G401.6 (cell line): Measurements from ENCODE around the gene C1QTNF8.

ENCODE experiments used
- FAIRE-seq: peaks from 2 replicates; lab custom pipeline; 2012; peaks lifted over from hg19 to GRCh38; lab: Jason Lieb, UNC

Gene C1QTNF8, protein sequence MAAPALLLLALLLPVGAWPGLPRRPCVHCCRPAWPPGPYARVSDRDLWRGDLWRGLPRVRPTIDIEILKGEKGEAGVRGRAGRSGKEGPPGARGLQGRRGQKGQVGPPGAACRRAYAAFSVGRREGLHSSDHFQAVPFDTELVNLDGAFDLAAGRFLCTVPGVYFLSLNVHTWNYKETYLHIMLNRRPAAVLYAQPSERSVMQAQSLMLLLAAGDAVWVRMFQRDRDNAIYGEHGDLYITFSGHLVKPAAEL

GRCh38 chr16:1096169-1097082 lies at the start of gene C1QTNF8:
C1QTNF8 (minus strand) TSS chr16:1096244; CDS start chr16:1094922, 1,322 bp downstream.
- no peak for FAIRE-seq

DNA sequence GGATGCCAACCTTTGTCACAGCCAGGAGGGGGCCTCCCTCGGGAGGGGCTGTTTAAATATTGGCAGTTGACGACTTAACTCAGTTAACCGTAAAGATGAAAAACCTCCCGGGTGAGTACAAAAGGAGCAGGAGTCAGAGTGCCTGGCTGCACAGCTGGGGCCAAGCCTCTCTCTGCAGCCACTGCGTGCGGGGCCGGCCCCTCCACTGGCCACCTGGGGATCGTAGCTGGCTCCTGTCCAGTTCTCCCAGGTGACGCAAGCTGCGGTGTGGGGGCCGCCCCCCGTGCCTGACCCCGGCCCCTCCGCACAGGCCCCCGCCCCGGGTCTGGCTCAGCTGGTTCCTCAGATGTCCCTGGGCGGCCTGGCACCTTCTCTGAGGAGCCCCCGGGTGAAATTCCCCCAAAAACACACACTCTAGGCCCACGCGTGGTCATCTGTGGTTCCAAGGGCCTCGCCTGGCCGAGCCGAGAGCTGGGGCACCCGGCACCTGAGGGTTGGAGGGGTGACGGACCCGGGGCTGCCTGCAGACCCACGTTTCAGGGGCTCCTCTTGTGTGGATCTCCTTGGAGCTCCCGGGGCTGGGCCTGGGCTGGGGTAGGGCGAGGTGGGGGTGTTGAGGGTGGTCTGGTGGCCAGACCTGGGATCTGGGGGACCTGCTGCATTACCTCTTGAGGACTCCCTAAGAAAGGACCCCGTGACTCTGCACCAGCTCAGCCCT lies 49.5 kb upstream of the C1QTNF8 start:
- FAIRE-seq: no peak

DNA sequence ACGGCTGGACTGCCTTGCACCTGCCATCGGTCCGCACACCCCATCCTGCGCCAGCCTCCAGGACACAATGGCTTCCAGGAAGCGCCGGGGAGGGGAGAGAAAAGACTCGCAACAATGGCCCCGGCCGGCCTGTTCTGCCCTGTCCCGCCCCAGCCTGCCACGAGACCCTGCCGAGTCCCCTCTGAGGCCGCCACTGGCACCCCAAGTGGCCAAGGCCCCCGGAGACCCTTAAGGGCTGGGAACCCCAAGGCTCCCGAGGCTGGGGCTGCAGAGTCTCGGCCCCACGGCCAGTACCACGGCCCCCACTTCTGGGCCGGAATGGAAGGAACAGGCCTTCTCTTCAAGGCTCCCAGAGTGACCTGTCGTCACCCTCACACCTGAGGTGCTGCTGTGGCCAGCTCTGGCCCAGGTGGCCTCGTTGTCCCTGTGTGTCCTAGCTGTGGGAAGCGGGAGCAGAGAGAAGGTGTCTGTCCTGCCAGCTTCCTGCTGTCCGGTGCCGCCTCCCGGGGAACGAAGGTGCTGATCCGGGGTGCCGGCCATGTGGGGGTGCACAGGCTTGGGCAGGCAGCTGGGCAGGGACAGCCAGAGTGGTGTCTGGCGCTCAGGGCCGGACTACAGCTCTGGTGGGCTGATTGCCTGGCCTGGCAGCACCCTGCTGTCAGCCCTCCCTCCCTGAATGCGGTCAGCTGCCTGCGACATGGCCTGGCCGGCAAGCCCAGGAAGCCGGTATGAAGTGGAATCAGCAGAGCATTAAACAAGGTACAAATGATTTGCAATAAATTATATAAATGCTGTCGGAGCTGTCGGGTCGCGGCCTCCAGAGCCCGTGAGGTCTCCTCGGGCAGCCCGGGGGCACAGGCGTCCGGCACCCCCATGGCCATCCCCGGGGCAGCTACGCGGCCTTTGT lies 48.7 kb upstream of the C1QTNF8 start:
- no peak for FAIRE-seq

GRCh38 chr16:1143761-1144450 lies 47.9 kb upstream of the C1QTNF8 start:
- FAIRE-seq: no peak

- FAIRE-seq: no peak
These were observed 46.9 kb upstream of the C1QTNF8 start for GRCh38 chr16:1142911-1143310.

- no peak for FAIRE-seq
These were observed 45.7 kb upstream of the C1QTNF8 start for GRCh38 chr16:1141716-1142115.

- no peak for FAIRE-seq
These were observed 45.1 kb upstream of the C1QTNF8 start for GRCh38 chr16:1141191-1141590.

- FAIRE-seq: no peak
These were observed 44.6 kb upstream of the C1QTNF8 start for GRCh38 chr16:1140582-1141162.

GRCh38 chr16:1137604-1138003 lies 41.6 kb upstream of the C1QTNF8 start:
- FAIRE-seq: no peak

GRCh38 chr16:1135459-1135825 lies 39.4 kb upstream of the C1QTNF8 start:
- FAIRE-seq: no peak

- FAIRE-seq: no peak
These were observed 38.9 kb upstream of the C1QTNF8 start for GRCh38 chr16:1134776-1135458.

- no peak for FAIRE-seq
These were observed 37.9 kb upstream of the C1QTNF8 start for GRCh38 chr16:1133810-1134520.

- no peak for FAIRE-seq
These were observed 37.2 kb upstream of the C1QTNF8 start for GRCh38 chr16:1133271-1133670.

DNA sequence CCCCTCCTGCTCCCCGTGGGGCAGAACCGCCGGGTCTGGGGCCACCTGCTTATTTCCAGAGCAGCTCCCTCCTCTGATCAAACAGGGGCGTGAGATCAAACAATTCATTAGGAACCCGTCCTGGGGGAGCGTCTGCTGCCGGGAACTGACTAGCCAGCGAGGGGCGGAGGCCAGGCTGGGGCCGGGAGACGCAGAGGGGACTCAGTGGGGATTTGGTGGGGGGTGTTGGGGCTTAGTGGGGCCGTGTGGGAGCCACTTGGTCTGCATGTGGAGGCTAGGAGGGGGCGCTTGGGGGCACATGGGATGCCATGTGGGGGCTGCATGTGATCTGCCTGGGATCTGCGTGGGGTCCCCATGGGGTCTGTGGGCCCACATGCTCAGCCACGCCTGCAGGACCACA lies 36.4 kb upstream of the C1QTNF8 start:
- FAIRE-seq: no peak

DNA sequence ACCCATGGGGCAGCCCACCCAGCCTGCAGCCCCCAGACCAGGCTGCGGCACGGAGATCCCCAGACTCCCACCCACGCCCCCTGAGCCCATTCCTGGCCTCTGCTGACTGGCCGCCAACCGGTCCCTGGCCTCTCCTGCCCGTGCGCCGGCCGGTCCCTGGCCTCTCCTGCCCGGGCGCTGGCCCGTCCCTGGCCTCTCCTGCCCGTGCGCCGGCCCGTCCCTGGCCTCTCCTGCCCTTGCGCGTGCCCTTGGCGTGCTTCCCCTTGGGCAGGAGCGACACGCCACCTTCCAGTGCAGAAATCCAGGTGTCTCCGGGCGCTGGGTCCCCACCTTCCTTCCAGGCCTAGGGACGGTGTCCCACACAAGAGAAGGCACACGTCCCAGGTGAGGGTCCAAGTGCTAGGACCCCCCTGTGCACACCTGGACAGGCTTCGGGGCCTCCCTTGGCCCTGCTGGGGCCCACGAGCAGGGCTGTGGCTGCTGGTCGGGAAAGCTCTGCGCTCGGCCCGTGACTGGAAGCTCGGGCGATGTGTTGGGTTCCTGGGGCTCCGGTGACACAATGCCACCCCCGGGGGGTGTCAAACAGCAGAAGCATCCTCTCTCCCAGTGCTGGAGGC lies 35.4 kb upstream of the C1QTNF8 start:
- FAIRE-seq: no peak

DNA sequence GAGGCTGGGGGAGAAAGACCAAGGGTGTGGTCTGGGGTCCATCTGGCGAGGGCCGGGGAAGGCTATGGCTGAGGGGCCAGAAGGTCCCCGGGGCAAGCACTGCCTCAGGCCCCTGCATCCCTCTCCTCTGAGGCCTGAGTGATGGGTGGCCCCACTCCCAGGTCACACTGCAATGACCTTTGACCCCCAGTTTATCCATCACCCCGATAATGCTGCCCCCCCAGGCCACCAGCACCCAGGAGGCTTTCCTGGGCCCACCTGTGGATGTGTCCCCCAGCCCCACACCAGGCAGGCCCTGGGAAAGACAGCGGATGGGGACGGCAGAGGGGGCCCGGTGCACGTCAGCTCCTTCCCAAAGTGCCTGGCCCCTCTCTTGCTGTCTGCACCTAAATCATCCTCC lies 34.3 kb upstream of the C1QTNF8 start:
- no peak for FAIRE-seq

GRCh38 chr16:1129106-1129960 lies 33.3 kb upstream of the C1QTNF8 start:
- no peak for FAIRE-seq
